ENCODE measurements around the gene CUL5.
"Not testable (repeated sequence)": the region's sequence is repeated elsewhere in the genome, so short reads cannot be mapped to it uniquely, and the experiment has no call there.

The CUL5 gene

GRCh38 chr11:108117746-108118371, 109.2 kb downstream of the CUL5 start:
- DNase-seq = no peak

GRCh38 chr11:108120936-108121273, 112.2 kb downstream of the CUL5 start:
- DNase-seq = not testable (repeated sequence)

- DNase-seq = peak; percentile 60
Measured at GRCh38 chr11:108121274-108122155, 112.8 kb downstream of the CUL5 start, which contains the start of gene ACAT1. Gene ACAT1 (plus strand): TSS chr11:108121567. CDS start chr11:108121607, 40 bp downstream.

- no peak for DNase-seq
Measured at GRCh38 chr11:108122166-108122628, 113.5 kb downstream of the CUL5 start.

- no peak for DNase-seq
Measured at GRCh38 chr11:108125096-108125495, 116.4 kb downstream of the CUL5 start.

GRCh38 chr11:108128772-108129171, 120.1 kb downstream of the CUL5 start:
- no peak for DNase-seq

GRCh38 chr11:108131993-108132392, 123.3 kb downstream of the CUL5 start:
- no peak for DNase-seq

GRCh38 chr11:108132993-108133538, 124.4 kb downstream of the CUL5 start:
- DNase-seq = not testable (repeated sequence)

GRCh38 chr11:108135845-108136544, 127.3 kb downstream of the CUL5 start:
- no peak for DNase-seq

- DNase-seq = no peak
Measured at GRCh38 chr11:108137212-108137611, 128.5 kb downstream of the CUL5 start.

GRCh38 chr11:108142304-108142703, 133.6 kb downstream of the CUL5 start:
- DNase-seq = no peak

GRCh38 chr11:108144615-108145014, 135.9 kb downstream of the CUL5 start:
- no peak for DNase-seq

GRCh38 chr11:108147150-108147549, 138.5 kb downstream of the CUL5 start:
- no peak for DNase-seq

- DNase-seq = no peak
Measured at GRCh38 chr11:108148556-108148955, 139.9 kb downstream of the CUL5 start.

- DNase-seq = no peak
Measured at GRCh38 chr11:108154591-108154990, 145.9 kb downstream of the CUL5 start.
